K562 (cell line): ENCODE data around the gene P2RY8. TPM values are rescaled to one million over a fixed set of nuclear protein-coding genes. Genes with fewer than 3 reads are reported as not detected.

Experiments used
- ATAC-seq: fragments of 200-7000 bp; cut with Tn5 transposase; 3 replicates; pipeline ENCODE4 v1.9.1; 2020; ENCODE audit warnings: moderate library complexity
- BruUV-seq: library from RNA; stranded (reverse); fragments of 400-500 nt; replicated peaks from 2 replicates; lab custom pipeline; 2021; lab: Mats Ljungman, UMichigan
- CTCF ChIA-PET: fragments of 300-600 bp; formaldehyde crosslinking; extraction: SDS; loops from one replicate; lab custom pipeline; 2021; ENCODE audit warnings: low intra/inter-chr PET ratio; lab: Yijun Ruan, JAX
- POLR2A ChIA-PET: fragments of 300-600, 350-650 bp; sonication (Branson Sonifier 250); formaldehyde crosslinking; extraction: SDS; loops from one replicate; lab custom pipeline; 2021; ENCODE audit warnings: antibody characterized with exemption, inconsistent platforms; lab: Yijun Ruan, JAX
- DNase-seq, 4 experiments: peaks; one replicate each; pipeline versions ENCODE4 v3.0.0 to v3.0.0-alpha.2; 2011 to 2018; ENCODE audit warnings: low spot score in 3 of 4, mixed read lengths in 3 of 4; ENCODE audit errors: extremely low read depth in 1 of 4
- FAIRE-seq: peaks from 2 replicates; lab custom pipeline; 2011; peaks lifted over from hg19 to GRCh38; lab: Jason Lieb, UNC
- H2AFZ ChIP-seq: 2 replicates; pipeline ENCODE4 v1.6.0; 2011; ENCODE audit warnings: low read depth, low read length, control low read depth, inconsistent platforms
- H3K27ac ChIP-seq: fragments of 200-600 bp; 3 replicates; pipeline ENCODE4 v1.8.0; 2011; ENCODE audit warnings: low read depth, mild to moderate bottlenecking, control low read depth, inconsistent platforms, low read length, moderate library complexity, mixed read lengths; ENCODE audit errors: extremely low read depth
- H3K27me3 ChIP-seq, 2 experiments: fragments of 300-600 bp in 1 of 2; 2 replicates in 1 of 2; 3 replicates in 1 of 2; pipeline versions ENCODE4 v1.6.0 to v1.8.0; 2011; ENCODE audit warnings: inconsistent platforms in 2 of 2, low read length in 2 of 2, mild to moderate bottlenecking in 1 of 2, mixed read lengths in 1 of 2, moderate library complexity in 1 of 2; ENCODE audit not compliant: control insufficient read depth in 2 of 2, insufficient read depth in 2 of 2
- H3K36me3 ChIP-seq: fragments of 300-600 bp; 3 replicates; pipeline ENCODE4 v1.8.0; 2011; ENCODE audit warnings: mild to moderate bottlenecking, low read length, inconsistent platforms; ENCODE audit not compliant: control insufficient read depth, insufficient read depth
- H3K4me1 ChIP-seq, 2 experiments: fragments of 200-600 bp in 1 of 2; replicated peaks in 1 of 2; 2 replicates in 1 of 2; 3 replicates in 1 of 2; pipeline versions ENCODE4 v1.5.1 to v1.8.0; 2011; ENCODE audit warnings: inconsistent platforms in 2 of 2, low read length in 2 of 2, mild to moderate bottlenecking in 1 of 2, mixed read lengths in 1 of 2, moderate library complexity in 1 of 2; ENCODE audit not compliant: control insufficient read depth in 2 of 2, insufficient read depth in 2 of 2
- H3K4me2 ChIP-seq: 2 replicates; pipeline ENCODE4 v1.6.1; 2011; ENCODE audit warnings: low read length, control low read depth, inconsistent platforms, mixed read lengths; ENCODE audit not compliant: insufficient read depth
- H3K4me3 ChIP-seq: fragments of 200-600 bp; sonication (generic), shearing (Covaris generic); 2 replicates; pipeline ENCODE4 v1.5.1; 2016; ENCODE audit warnings: control low read depth, inconsistent platforms
- H3K79me2 ChIP-seq: fragments of 200-600 bp; 3 replicates; pipeline ENCODE4 v1.8.0; 2011; ENCODE audit warnings: low read length, inconsistent platforms; ENCODE audit not compliant: control insufficient read depth, insufficient read depth
- H3K9ac ChIP-seq, 2 experiments: 2 replicates each; pipeline versions ENCODE4 v1.6.0 to v1.6.1; 2011; ENCODE audit warnings: low read depth in 2 of 2, low read length in 2 of 2, control low read depth in 1 of 2, inconsistent platforms in 1 of 2, mild to moderate bottlenecking in 1 of 2, mixed read lengths in 1 of 2; ENCODE audit not compliant: insufficient read depth in 1 of 2
- H3K9me1 ChIP-seq: one replicate; pipeline ENCODE4 v1.6.0; 2011; ENCODE audit warnings: inconsistent platforms, mild to moderate bottlenecking, low read length, moderate library complexity; ENCODE audit not compliant: control insufficient read depth, insufficient read depth
- H3K9me3 ChIP-seq: replicated peaks from 2 replicates; pipeline ENCODE4 v1.5.1; 2011; ENCODE audit warnings: low read depth, low read length, inconsistent platforms; ENCODE audit not compliant: control insufficient read depth, insufficient read depth
- H4K20me1 ChIP-seq: replicated peaks from 2 replicates; pipeline ENCODE4 v1.6.1; 2011; ENCODE audit warnings: low read length, inconsistent platforms, mixed read lengths; ENCODE audit not compliant: control insufficient read depth, insufficient read depth
- CGGBP1 ChIP-seq: fragments of 250-450 bp; sonication (Bioruptor Pico); IDR thresholded peaks from 2 replicates; pipeline ENCODE4 v1.9.0; 2021; ENCODE audit warnings: mild to moderate bottlenecking
- POLR2A ChIP-seq: fragments of 450-650 bp; conservative IDR thresholded peaks from 2 replicates; pipeline ENCODE4 v1.6.1; 2016
- RBM34 ChIP-seq: fragments of 200-400 bp; formaldehyde crosslinking; IDR thresholded peaks from 2 replicates; pipeline ENCODE4 v1.6.1; 2018; ENCODE audit warnings: low read length, borderline replicate concordance; ENCODE audit not compliant: insufficient read depth
- SMAD4 ChIP-seq: fragments of 250-450 bp; sonication (Bioruptor Pico); conservative IDR thresholded peaks from 2 replicates; pipeline ENCODE4 v1.8.0; 2021; ENCODE audit warnings: inconsistent platforms, mild to moderate bottlenecking, moderate library complexity
- ZNF239 ChIP-seq: fragments of 250-450 bp; sonication (Bioruptor Pico); IDR thresholded peaks from 2 replicates; pipeline ENCODE4 v1.4.0; 2020; ENCODE audit warnings: mild to moderate bottlenecking
- ZNF24 ChIP-seq: fragments of 450-650 bp; IDR thresholded peaks from 2 replicates; pipeline ENCODE4 v1.6.1; 2016
- WGBS: fragments of 100-300 bp; shearing (Covaris generic); methylation state at CpG from one replicate; pipeline ENCODE4 v1.1.6; 2016; ENCODE audit warnings: low coverage, mixed read lengths; ENCODE audit not compliant: insufficient coverage; ENCODE audit errors: missing lambda C conversion rate; 5-methylcytosine and 5-hydroxymethylcytosine counted together
- in situ Hi-C: fragments of 300-500 bp; cut with MboI; formaldehyde crosslinking; loops from 4 replicates; pipeline ENCODE4 v1.15.0; 2018; ENCODE audit warnings: inconsistent platforms, mixed read lengths
- intact Hi-C: fragments of 100-400 bp; cut with micrococcal nuclease; formaldehyde crosslinking; loops from 2 replicates; pipeline ENCODE4 v1.14.2; 2022
- polyA plus RNA-seq, 8 experiments: library from polyadenylated mRNA; depleted of rRNA in 4 of 8; stranded (reverse) in 5 of 8; unstranded in 3 of 8; fragments of >200 nt; fragmentation: Nextera tagmentation in 2 of 8; fragmentation: Illumina TruSeq in 1 of 8; extraction: Ambion mirVana in 2 of 8; extraction: Trizol in 1 of 8; gene quantifications; 2 replicates each; pipeline versions ENCODE4 v1.2.1 to v1.2.3, GENCODE V29; 2011 to 2014; ENCODE audit warnings: inconsistent platforms in 1 of 8, missing spikeins in 1 of 8
- total RNA-seq, 7 experiments: library from RNA; depleted of rRNA in 6 of 7; stranded (reverse); fragments of >200 nt in 6 of 7; fragmentation: Illumina TruSeq in 2 of 7; extraction: Trizol in 2 of 7; gene quantifications; 2 replicates each; pipeline versions ENCODE4 v1.2.1 to v1.2.3, GENCODE V29; 2011 to 2021; ENCODE audit warnings: low replicate concordance in 1 of 7

Gene P2RY8
- total and polyA plus RNA-seq, 9 of the 15 experiments (the other 6 are each of a cell fraction or from before 2014, with no cell fraction given): 0.04 to 0.69 (median 0.08) TPM; not detected in 3

- Histone ChIP-seq H3K27me3 (no peaks in the 10 kb centered on the region), H3K9me1 (no peaks in the 10 kb centered on the region), H3K4me1 (no peaks in the 10 kb centered on the region), H4K20me1 (no peaks in the 10 kb centered on the region), H3K79me2 (no peaks in the 10 kb centered on the region), H3K9me3 (no peaks in the 10 kb centered on the region), H3K4me3 (no peak overlapping the region), H3K27ac (no peak overlapping the region), H2AFZ (no peak overlapping the region), H3K9ac (no peak overlapping the region), H3K4me2 (no peak overlapping the region), H3K36me3 (no peaks in the 10 kb centered on the region)
- CTCF ChIA-PET: no interaction called here
- WGBS: 33% methylated on average over 4 of the region's 4 CpGs
- POLR2A ChIA-PET: no interaction called here
- in situ Hi-C loops (no loop called here), intact Hi-C loops (no loop called here)
- TF ChIP-seq CGGBP1 (CRISPR knock-in tag): no peak
- no peak for TF ChIP-seq ZNF239 (CRISPR knock-in tag)
- TF ChIP-seq ZNF24: peak; percentile 14; the same call in 1 of the 2 replicates
- no peak for TF ChIP-seq SMAD4 (CRISPR knock-in tag)
- no peak for TF ChIP-seq RBM34
- FAIRE-seq (no peak), DNase-seq (no peak), ATAC-seq (no peak)
- no TSS peak for BruUV-seq
These were observed 10.4 kb downstream of the P2RY8 start for GRCh38 chrX:1526565-1526964.

- no peaks in the 10 kb centered on the region; a peak in 1 of 5 replicates for H3K4me1 ChIP-seq
- intact Hi-C loops (no loop called here), in situ Hi-C loops (no loop called here)
- H3K4me2 ChIP-seq: no peak overlapping the region
- FAIRE-seq (no peak), DNase-seq (no peak), ATAC-seq (no peak)
- H2AFZ ChIP-seq: no peak overlapping the region
- H3K79me2 ChIP-seq: no peaks in the 10 kb centered on the region
- POLR2A ChIA-PET: no interaction called here
- H4K20me1 ChIP-seq: no peaks in the 10 kb centered on the region
- no peak overlapping the region for H3K27ac ChIP-seq
- H3K9me1 ChIP-seq: no peaks in the 10 kb centered on the region
- CTCF ChIA-PET: no interaction called here
- H3K4me3 ChIP-seq: no peak overlapping the region
- H3K36me3 ChIP-seq: no peaks in the 10 kb centered on the region
- no TSS peak for BruUV-seq
- no peak overlapping the region for H3K9ac ChIP-seq
- TF ChIP-seq ZNF24 (peak; percentile 88), POLR2A (no peak)
- no peaks in the 10 kb centered on the region for H3K27me3 ChIP-seq
- no peaks in the 10 kb centered on the region for H3K9me3 ChIP-seq
- 9% methylated on average over 5 of the region's 6 CpGs for WGBS
These were observed 11.2 kb downstream of the P2RY8 start for GRCh38 chrX:1525583-1526355.
